DOHH2 (cell line): ENCODE data around the gene ZSCAN18.

Experiments used
- H3F3A ChIP-seq: fragments of 200-600 bp; sonication (generic), shearing (Covaris generic); 2 replicates; pipeline ENCODE4 v1.6.0; 2016; ENCODE audit warnings: antibody characterized with exemption, mild to moderate bottlenecking; ENCODE audit not compliant: control insufficient read depth, insufficient read depth
- H3K27ac ChIP-seq: fragments of 200-600 bp; sonication (generic); 2 replicates; pipeline ENCODE4 v1.5.1; 2014; ENCODE audit warnings: low read depth, mild to moderate bottlenecking, low read length, moderate library complexity
- H3K27me3 ChIP-seq: fragments of 200-600 bp; sonication (generic); 2 replicates; pipeline ENCODE4 v1.6.1; 2014; ENCODE audit warnings: mild to moderate bottlenecking, low read length, mixed read lengths; ENCODE audit not compliant: control insufficient read depth
- H3K36me3 ChIP-seq: fragments of 200-600 bp; sonication (generic); 2 replicates; pipeline ENCODE4 v1.6.1; 2014; ENCODE audit warnings: mild to moderate bottlenecking, low read length, moderate library complexity, mixed read lengths; ENCODE audit not compliant: control insufficient read depth
- H3K4me1 ChIP-seq: fragments of 200-600 bp; sonication (generic); 2 replicates; pipeline ENCODE4 v1.6.1; 2014; ENCODE audit warnings: mild to moderate bottlenecking, low read length, mixed read lengths; ENCODE audit not compliant: control insufficient read depth
- H3K4me2 ChIP-seq: fragments of 200-600 bp; sonication (generic); 2 replicates; pipeline ENCODE4 v1.6.0; 2014; ENCODE audit warnings: mild to moderate bottlenecking, low read length, moderate library complexity
- H3K4me3 ChIP-seq: fragments of 200-600 bp; sonication (generic); 2 replicates; pipeline ENCODE4 v1.5.1; 2014; ENCODE audit warnings: mild to moderate bottlenecking, low read length, mixed read lengths
- H3K79me2 ChIP-seq: fragments of 200-600 bp; sonication (generic); 2 replicates; pipeline ENCODE4 v1.6.1; 2014; ENCODE audit warnings: mild to moderate bottlenecking, low read length, mixed read lengths; ENCODE audit not compliant: control insufficient read depth
- H3K9me2 ChIP-seq: fragments of 200-600 bp; sonication (generic); replicated peaks from 2 replicates; pipeline ENCODE4 v1.6.1; 2014; ENCODE audit warnings: mild to moderate bottlenecking, low read length, mixed read lengths; ENCODE audit not compliant: control insufficient read depth
- H3K9me3 ChIP-seq: fragments of 200-600 bp; sonication (generic); 2 replicates; pipeline ENCODE4 v1.6.1; 2014; ENCODE audit warnings: antibody characterized with exemption, low read length, mixed read lengths; ENCODE audit not compliant: control insufficient read depth, insufficient read depth
- H4K20me1 ChIP-seq: fragments of 200-600 bp; sonication (generic); 2 replicates; pipeline ENCODE4 v1.6.0; 2014; ENCODE audit warnings: low read depth, mild to moderate bottlenecking, antibody characterized with exemption, low read length, moderate library complexity; ENCODE audit not compliant: control insufficient read depth, insufficient read depth
- CTCF ChIP-seq: fragments of 200-600 bp; sonication (generic); IDR thresholded peaks from one replicate; pipeline ENCODE4 v1.5.1; 2014; ENCODE audit warnings: antibody characterized with exemption, mild to moderate bottlenecking, low read depth, low read length; ENCODE audit not compliant: poor library complexity, severe bottlenecking
- EZH2phosphoT487 ChIP-seq: fragments of 200-600 bp; sonication (generic); IDR thresholded peaks from 2 replicates; pipeline ENCODE4 v1.6.1; 2017; ENCODE audit warnings: borderline replicate concordance, mild to moderate bottlenecking, antibody characterized with exemption, low read length, moderate library complexity, mixed read lengths

Gene ZSCAN18

GRCh38 chr19:58118979-58119733 lies 21.1 kb upstream of the ZSCAN18 start:
- Histone ChIP-seq H3K4me2 (no peak overlapping the region), H3K36me3 (no peaks in the 10 kb centered on the region), H3K27me3 (no peaks in the 10 kb centered on the region), H3K4me1 (no peaks in the 10 kb centered on the region), H3F3A (no peaks in the 10 kb centered on the region), H4K20me1 (no peaks in the 10 kb centered on the region), H3K79me2 (no peaks in the 10 kb centered on the region), H3K9me2 (no peaks in the 10 kb centered on the region), H3K4me3 (no peak overlapping the region), H3K9me3 (peaks cover 55% of the 10 kb centered on the region), H3K27ac (no peak overlapping the region)
- no peak for TF ChIP-seq EZH2phosphoT487
- no peak for TF ChIP-seq CTCF

DNA sequence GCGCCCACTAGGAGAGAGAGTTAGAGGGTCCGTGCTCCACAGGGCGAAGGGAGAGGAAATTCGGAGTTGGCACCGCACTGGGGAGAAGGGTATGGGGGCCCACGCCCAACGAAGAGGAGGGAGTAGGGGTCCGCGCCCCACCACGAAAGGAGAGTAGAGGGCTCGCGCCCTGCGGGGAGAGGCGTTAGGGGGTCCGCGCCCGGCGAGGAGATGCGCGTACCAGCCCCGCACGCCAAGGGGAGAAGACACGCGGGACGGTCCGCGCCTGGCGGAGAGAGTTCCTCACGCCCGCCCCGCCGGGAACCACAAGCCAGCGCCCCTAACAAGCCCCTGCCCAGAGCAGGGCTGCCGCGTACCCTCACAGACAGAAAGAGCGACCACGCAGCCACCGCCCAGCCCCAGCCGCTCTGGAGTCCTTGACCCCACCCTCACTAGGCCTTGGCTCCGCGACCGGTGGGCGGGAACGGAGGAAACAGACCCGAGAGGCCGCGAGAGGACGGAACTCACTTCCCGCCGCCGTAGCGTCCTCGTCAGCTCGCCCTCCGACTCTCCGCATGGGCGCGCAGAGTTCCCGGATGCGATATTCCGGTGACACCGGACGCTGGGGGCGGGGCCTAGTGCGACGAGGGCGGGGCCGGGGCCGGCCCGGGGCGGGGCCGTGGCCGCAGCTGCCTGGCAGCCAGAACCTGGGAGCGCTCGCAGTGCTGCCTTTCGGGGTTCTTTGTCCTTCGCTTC lies 20.0 kb upstream of the ZSCAN18 start:
- Histone ChIP-seq H3K4me3 (no peak overlapping the region), H3K9me3 (peaks cover 47% of the 10 kb centered on the region), H3K79me2 (no peaks in the 10 kb centered on the region), H3F3A (no peaks in the 10 kb centered on the region), H3K9me2 (no peaks in the 10 kb centered on the region), H3K4me1 (no peaks in the 10 kb centered on the region), H3K27me3 (no peaks in the 10 kb centered on the region), H3K4me2 (no peak overlapping the region), H4K20me1 (no peaks in the 10 kb centered on the region), H3K36me3 (no peaks in the 10 kb centered on the region), H3K27ac (no peak overlapping the region)
- TF ChIP-seq EZH2phosphoT487 (no peak), CTCF (no peak)

DNA sequence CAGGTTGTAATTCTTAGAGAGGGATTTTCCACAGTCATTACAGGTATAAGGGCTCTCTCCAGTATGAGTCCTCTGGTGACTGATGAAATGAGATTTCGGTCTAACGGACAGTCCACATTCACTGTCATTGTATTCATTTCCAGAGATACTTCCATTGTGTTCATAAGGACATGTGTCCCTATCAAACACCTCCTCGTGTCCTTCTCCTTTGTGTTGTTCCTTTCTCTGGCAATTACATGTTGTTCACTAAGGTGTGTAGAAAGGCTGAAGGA lies 10.5 kb upstream of the ZSCAN18 start:
- H3K9me3 ChIP-seq = peaks cover 37% of the 10 kb centered on the region
- H3K27ac ChIP-seq = no peak overlapping the region
- no peaks in the 10 kb centered on the region for H3K9me2 ChIP-seq
- no peaks in the 10 kb centered on the region for H3K79me2 ChIP-seq
- no peak overlapping the region for H3K4me2 ChIP-seq
- H3K36me3 ChIP-seq = no peaks in the 10 kb centered on the region
- no peaks in the 10 kb centered on the region for H3K27me3 ChIP-seq
- TF ChIP-seq CTCF (no peak), EZH2phosphoT487 (no peak)
- no peak overlapping the region for H3K4me3 ChIP-seq
- no peaks in the 10 kb centered on the region for H3F3A ChIP-seq
- H3K4me1 ChIP-seq = no peaks in the 10 kb centered on the region
- H4K20me1 ChIP-seq = no peaks in the 10 kb centered on the region
